ENCODE data around the gene NDOR1. TPM values are rescaled to one million over a fixed set of nuclear protein-coding genes. Genes with fewer than 3 reads are reported as not detected.
A peak's percentile ranks its signal among the peaks of the same experiment; 100 is the strongest.

Gene NDOR1
- total RNA-seq, 1 donor from 2014 or later = 31.6 TPM

DNA sequence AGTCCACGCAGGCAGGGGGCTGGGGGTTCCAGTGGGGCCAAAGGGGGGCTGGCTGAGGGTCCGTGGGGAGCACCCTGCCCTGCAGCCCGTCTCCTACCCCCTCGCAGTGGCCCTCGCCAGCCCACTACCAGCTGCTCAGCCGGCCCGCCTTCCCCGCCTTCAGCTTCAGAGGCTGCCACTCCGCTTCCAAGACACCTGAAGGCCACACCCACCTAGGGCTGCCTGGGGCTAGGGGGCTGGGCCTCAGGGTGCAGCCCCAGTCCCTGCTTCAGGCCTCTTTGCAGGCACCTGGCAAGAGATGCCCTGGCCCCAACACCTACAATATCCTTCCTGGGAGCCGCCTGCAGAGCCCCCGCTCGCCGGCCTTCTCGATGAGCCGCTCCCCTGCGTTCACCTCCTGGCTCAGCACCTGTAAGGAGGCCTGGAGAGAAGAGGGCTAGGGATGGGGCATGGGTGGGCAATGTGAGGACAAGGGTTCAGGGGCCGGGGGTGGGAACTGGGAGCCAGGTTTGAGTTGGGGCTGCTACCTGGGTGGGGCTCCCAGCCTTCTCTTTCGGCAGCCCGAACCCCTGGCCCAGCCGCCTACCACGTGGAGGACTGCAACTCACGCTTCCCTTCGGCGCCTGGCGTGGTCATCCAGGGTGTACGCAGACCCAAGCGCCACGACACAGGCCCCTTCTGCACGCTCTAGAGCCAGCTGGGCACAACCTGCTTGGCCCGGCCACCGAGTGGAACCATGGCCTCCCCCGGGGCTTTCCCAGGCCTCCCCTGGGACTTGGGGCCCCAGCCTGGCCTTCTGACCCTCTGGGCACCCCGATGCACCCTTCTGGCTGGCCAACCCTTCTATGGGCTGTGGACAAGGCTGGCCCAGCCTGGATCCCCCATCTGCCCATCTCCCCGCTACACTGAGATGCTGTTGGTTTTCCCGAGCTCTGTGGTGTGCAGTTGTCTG, 47.3 kb downstream of the NDOR1 start:
- DNase-seq = no peak

DNA sequence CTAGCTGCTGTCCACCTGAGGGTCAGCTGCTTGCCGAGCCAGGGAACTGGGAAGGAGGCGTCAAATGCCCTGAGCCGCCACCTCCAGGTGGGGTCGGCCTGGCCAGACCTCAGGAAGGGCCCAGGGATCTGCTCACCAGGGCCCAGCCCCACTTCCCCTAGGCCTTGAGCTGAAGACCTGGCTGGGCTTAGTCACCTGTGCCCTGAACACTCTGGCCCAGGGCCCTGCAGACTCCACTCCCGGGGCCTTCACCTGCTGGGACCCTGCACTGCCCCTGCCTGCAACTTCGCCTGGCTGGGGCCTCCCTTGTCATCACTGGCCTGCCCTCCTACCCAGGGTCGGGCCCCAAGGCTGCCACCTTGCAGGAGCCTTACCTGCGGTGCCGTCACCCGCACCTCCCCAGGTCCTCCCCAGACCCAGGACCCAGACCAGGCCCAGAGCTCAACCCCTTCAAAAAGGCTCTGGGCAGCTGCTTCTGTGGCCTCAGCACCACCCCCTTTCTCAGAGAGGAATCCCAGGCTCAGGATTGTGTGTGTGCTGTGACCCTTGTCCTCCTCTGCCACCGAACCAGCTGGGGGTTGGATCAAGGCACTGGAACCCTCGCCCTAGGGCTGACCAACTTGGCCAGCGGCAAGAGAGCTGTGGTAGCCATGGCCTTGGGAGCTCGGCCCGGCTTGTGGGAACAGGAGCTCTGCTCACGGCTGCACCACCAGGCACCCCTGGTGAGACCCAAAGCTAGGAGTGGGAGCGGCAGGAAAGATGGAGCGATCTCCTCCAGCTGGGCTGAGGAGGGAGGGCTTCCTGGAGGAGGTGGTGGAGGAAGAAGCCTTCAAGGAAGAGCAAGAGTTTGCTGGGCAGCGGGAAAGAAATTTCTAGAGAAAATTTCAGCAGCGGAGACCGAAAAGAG, 48.5 kb downstream of the NDOR1 start:
- peaks cover 1% of the 10 kb centered on the region for H3K4me1 Mint-ChIP-seq (ENCODE audit: low read depth, unreplicated experiment)
- H3K27me3 Mint-ChIP-seq (ENCODE audit: unreplicated experiment) = peaks cover 2% of the 10 kb centered on the region
- H3K4me3 Mint-ChIP-seq (ENCODE audit: unreplicated experiment) = peak overlapping the region; percentile 92
- no peaks in the 10 kb centered on the region for H3K36me3 Mint-ChIP-seq (ENCODE audit: unreplicated experiment)
- peaks cover 5% of the 10 kb centered on the region for H3K9me3 Mint-ChIP-seq (ENCODE audit: unreplicated experiment)
- no peak for TF ChIP-seq CTCF (IDR thresholded peaks at IDR 0.05; ENCODE audit: partially characterized antibody, unreplicated experiment)
- H3K27ac Mint-ChIP-seq (ENCODE audit: unreplicated experiment) = peak overlapping the region; percentile 68
- DNase-seq = no peak

More for the DNA sequence above, 47.3 kb downstream of the NDOR1 start:
- Mint-ChIP-seq H3K9me3 (ENCODE audit: unreplicated experiment) (peaks cover 5% of the 10 kb centered on the region), H3K27me3 (ENCODE audit: unreplicated experiment) (peaks cover 2% of the 10 kb centered on the region), H3K4me3 (ENCODE audit: unreplicated experiment) (no peak overlapping the region), H3K36me3 (ENCODE audit: unreplicated experiment) (no peaks in the 10 kb centered on the region), H3K4me1 (ENCODE audit: low read depth, unreplicated experiment) (peaks cover 1% of the 10 kb centered on the region), H3K27ac (ENCODE audit: unreplicated experiment) (no peak overlapping the region)
- no peak for TF ChIP-seq CTCF (IDR thresholded peaks at IDR 0.05; ENCODE audit: partially characterized antibody, unreplicated experiment)

- peak; percentile 98 for DNase-seq
- Mint-ChIP-seq H3K9me3 (ENCODE audit: unreplicated experiment) (peaks cover 5% of the 10 kb centered on the region), H3K4me1 (ENCODE audit: low read depth, unreplicated experiment) (peaks cover 1% of the 10 kb centered on the region), H3K36me3 (ENCODE audit: unreplicated experiment) (no peaks in the 10 kb centered on the region), H3K27me3 (ENCODE audit: unreplicated experiment) (peaks cover 2% of the 10 kb centered on the region), H3K4me3 (ENCODE audit: unreplicated experiment) (peak within 1 kb of the TSS; percentile 92), H3K27ac (ENCODE audit: unreplicated experiment) (peak within 1 kb of the TSS; percentile 68)
- no peak for TF ChIP-seq CTCF (IDR thresholded peaks at IDR 0.05; ENCODE audit: partially characterized antibody, unreplicated experiment)
Measured at GRCh38 chr9:137254624-137255447, 49.3 kb downstream of the NDOR1 start, which contains the start of gene NELFB. TSS of gene NELFB (plus strand) at chr9:137255327.

DNA sequence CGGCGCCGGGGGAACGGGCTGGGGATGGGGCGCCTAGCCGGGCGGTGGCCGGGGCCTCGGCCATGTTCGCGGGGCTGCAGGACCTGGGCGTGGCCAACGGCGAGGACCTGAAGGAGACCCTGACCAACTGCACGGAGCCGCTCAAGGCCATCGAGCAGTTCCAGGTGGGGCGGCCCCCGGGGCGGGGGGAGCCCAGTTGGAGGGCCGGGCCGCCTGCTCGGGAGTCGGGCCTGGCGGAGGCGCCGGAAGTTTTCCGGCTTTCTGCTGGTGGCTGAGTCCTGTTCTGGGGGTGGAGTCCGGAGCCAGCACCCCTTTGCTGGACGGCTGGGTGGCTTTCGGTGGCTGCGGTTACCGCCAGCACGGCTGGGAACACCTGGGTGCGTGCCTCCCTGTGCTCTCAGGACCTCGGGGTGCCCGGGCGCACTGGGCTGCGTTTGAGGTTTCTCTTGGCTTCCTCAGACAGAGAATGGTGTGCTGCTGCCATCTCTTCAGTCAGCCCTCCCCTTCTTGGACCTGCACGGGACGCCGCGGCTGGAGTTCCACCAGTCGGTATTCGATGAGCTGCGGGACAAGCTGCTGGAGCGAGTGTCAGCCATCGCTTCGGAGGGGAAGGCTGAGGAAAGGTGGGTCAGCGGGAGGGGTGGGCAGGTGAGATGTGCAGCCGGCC, 50.1 kb downstream of the NDOR1 start:
- H3K4me3 Mint-ChIP-seq (ENCODE audit: unreplicated experiment) = peak overlapping the region; percentile 84
- no peak overlapping the region for H3K27ac Mint-ChIP-seq (ENCODE audit: unreplicated experiment)
- H3K27me3 Mint-ChIP-seq (ENCODE audit: unreplicated experiment) = peaks cover 2% of the 10 kb centered on the region
- H3K36me3 Mint-ChIP-seq (ENCODE audit: unreplicated experiment) = no peaks in the 10 kb centered on the region
- no peak for TF ChIP-seq CTCF (IDR thresholded peaks at IDR 0.05; ENCODE audit: partially characterized antibody, unreplicated experiment)
- peaks cover 5% of the 10 kb centered on the region for H3K9me3 Mint-ChIP-seq (ENCODE audit: unreplicated experiment)
- H3K4me1 Mint-ChIP-seq (ENCODE audit: low read depth, unreplicated experiment) = peaks cover 1% of the 10 kb centered on the region
- no peak for DNase-seq
